ENCODE results near the gene NCAM2. TPM values are rescaled to one million over a fixed set of nuclear protein-coding genes. Genes with fewer than 3 reads are reported as not detected.

Gene NCAM2
- total RNA-seq, 4 donors from 2014 or later = 0.67 to 0.95 TPM; not detected in 2

GRCh38 chr21:21085206-21085605 is 87.0 kb downstream of the NCAM2 start:
- WGBS, 2 donors = 41 to 51% methylated on average over 3 of the region's 3 CpGs
- intact Hi-C loops (cut with DNase I) = no loop called here
- DNase-seq = no peak
- no peaks in the 10 kb centered on the region for H3K9me3 ChIP-seq
- H3K4me3 ChIP-seq = no peak overlapping the region
- H3K36me3 ChIP-seq = no peaks in the 10 kb centered on the region
- no peaks in the 10 kb centered on the region for H3K27me3 ChIP-seq
- TF ChIP-seq CTCF (IDR thresholded peaks at IDR 0.05) (no peak), POLR2A (IDR thresholded peaks at IDR 0.05) (no peak)
- no peak overlapping the region for H3K27ac ChIP-seq
- no peaks in the 10 kb centered on the region for H3K4me1 ChIP-seq

GRCh38 chr21:21096956-21097355 is 98.7 kb downstream of the NCAM2 start:
- intact Hi-C loops (cut with DNase I) = no loop called here
- TF ChIP-seq POLR2A (IDR thresholded peaks at IDR 0.05) = no peak
- no peak for TF ChIP-seq CTCF (IDR thresholded peaks at IDR 0.05)
- no peak for DNase-seq
- no peak overlapping the region for H3K27ac ChIP-seq
- no peak overlapping the region for H3K4me3 ChIP-seq
- WGBS, 2 donors = 49 to 50% methylated on average over 5 of the region's 5 CpGs
- no peaks in the 10 kb centered on the region for H3K9me3 ChIP-seq
- H3K36me3 ChIP-seq = no peaks in the 10 kb centered on the region
- no peaks in the 10 kb centered on the region for H3K4me1 ChIP-seq
- no peaks in the 10 kb centered on the region for H3K27me3 ChIP-seq

DNA sequence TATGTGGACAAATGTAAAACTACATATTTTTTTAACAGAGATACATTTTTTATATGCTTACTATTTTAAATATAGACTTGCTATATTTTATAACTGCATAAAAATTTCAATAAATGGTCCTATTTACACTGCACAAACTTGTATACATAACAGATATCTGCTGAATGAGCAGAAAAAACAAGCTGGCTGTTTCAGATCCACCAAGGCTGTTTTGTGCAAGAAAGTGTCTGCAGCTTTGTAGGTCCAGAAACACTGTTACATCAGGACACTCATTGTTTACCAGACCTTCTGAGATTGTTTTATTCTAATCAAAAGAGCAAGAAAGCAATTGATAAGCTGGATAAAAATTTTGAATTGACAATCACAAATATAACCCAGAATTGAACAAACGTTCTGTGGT is 99.3 kb downstream of the NCAM2 start:
- H3K4me3 ChIP-seq = no peak overlapping the region
- H3K36me3 ChIP-seq = no peaks in the 10 kb centered on the region
- H3K9me3 ChIP-seq = no peaks in the 10 kb centered on the region
- no peak for DNase-seq
- intact Hi-C loops (cut with DNase I) = no loop called here
- H3K27me3 ChIP-seq = no peaks in the 10 kb centered on the region
- no peak overlapping the region for H3K27ac ChIP-seq
- 20 to 55% methylated on average over 1 of the region's 1 CpG for WGBS, 2 donors
- no peaks in the 10 kb centered on the region for H3K4me1 ChIP-seq
- TF ChIP-seq POLR2A (IDR thresholded peaks at IDR 0.05) = no peak
- no peak for TF ChIP-seq CTCF (IDR thresholded peaks at IDR 0.05)

DNA sequence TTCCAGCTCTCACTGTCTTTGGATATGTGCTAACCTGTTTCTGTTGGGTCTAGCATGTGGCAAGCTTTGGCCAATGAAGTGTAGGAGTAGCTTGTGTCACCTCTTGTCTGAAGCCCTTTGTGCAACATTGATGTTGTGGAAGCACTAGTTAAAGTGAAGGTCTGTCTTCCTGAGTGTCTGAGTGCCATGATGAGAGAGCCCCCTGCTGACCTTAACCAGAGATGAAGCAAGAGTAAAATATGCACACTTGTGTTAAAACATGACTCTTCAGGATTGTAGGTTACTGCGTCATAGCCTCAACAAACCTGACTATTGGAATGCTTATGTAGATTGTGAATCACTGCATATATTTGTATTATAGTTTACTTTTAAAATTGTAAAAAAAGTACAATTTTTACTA is 103.7 kb downstream of the NCAM2 start:
- H3K4me1 ChIP-seq = no peaks in the 10 kb centered on the region
- intact Hi-C loops (cut with DNase I) = no loop called here

GRCh38 chr21:21102896-21103295 is 104.7 kb downstream of the NCAM2 start:
- Histone ChIP-seq H3K9me3 (no peaks in the 10 kb centered on the region), H3K36me3 (no peaks in the 10 kb centered on the region), H3K4me3 (no peak overlapping the region), H3K27ac (no peak overlapping the region), H3K27me3 (no peaks in the 10 kb centered on the region), H3K4me1 (no peaks in the 10 kb centered on the region)
- WGBS, 2 donors = 27 to 40% methylated on average over 2 of the region's 2 CpGs
- no peak for DNase-seq
- TF ChIP-seq CTCF (IDR thresholded peaks at IDR 0.05) (no peak), POLR2A (IDR thresholded peaks at IDR 0.05) (no peak)
- intact Hi-C loops (cut with DNase I) = no loop called here

More for the DNA sequence above, 103.7 kb downstream of the NCAM2 start:
- Histone ChIP-seq H3K4me3 (no peak overlapping the region), H3K27me3 (no peaks in the 10 kb centered on the region), H3K36me3 (no peaks in the 10 kb centered on the region), H3K9me3 (no peaks in the 10 kb centered on the region), H3K27ac (no peak overlapping the region)
- WGBS, 2 donors = 64 to 67% methylated on average over 1 of the region's 1 CpG
- TF ChIP-seq POLR2A (IDR thresholded peaks at IDR 0.05) = no peak
- no peak for TF ChIP-seq CTCF (IDR thresholded peaks at IDR 0.05)
- no peak for DNase-seq

Measured in esophagus squamous epithelium (tissue), 5 donors.